Panc1 (cell line): Measurements from ENCODE around the gene ARMC10. TPM values are rescaled to one million over a fixed set of nuclear protein-coding genes. Genes with fewer than 3 reads are reported as not detected.
A peak's percentile ranks its signal among the peaks of the same experiment; 100 is the strongest.

Source experiments
- ATAC-seq: fragments of 200-7000 bp; cut with Tn5 transposase; 2 replicates; pipeline ENCODE4 v1.9.1; 2020; ENCODE audit warnings: mild to moderate bottlenecking, moderate library complexity
- BruUV-seq: library from RNA; stranded (reverse); fragments of 400-500 nt; replicated peaks from 2 replicates; lab custom pipeline; 2021; lab: Mats Ljungman, UMichigan
- CTCF ChIA-PET: fragments of 300-600 bp; sonication (Branson Sonifier 250); formaldehyde crosslinking; loops from one replicate; lab custom pipeline; 2022; ENCODE audit warnings: antibody characterized with exemption; lab: Charles Lee
- POLR2A ChIA-PET: fragments of 300-600 bp; sonication (Branson Sonifier 250); formaldehyde crosslinking; loops from one replicate; lab custom pipeline; 2022; ENCODE audit warnings: antibody characterized with exemption; lab: Charles Lee
- DNase-seq: peaks from one replicate; pipeline ENCODE4 v3.0.0-alpha.2; 2010; ENCODE audit warnings: low read depth, low spot score
- H3K27ac ChIP-seq: 2 replicates; pipeline ENCODE4 v1.5.1; 2011; ENCODE audit warnings: mild to moderate bottlenecking, low read length, inconsistent platforms
- H3K27me3 ChIP-seq: fragments of 200-500 bp; sonication (Bioruptor generic); 2 replicates; pipeline ENCODE4 v1.6.0; 2014; ENCODE audit warnings: low read length, inconsistent platforms; ENCODE audit not compliant: control insufficient read depth, insufficient read depth
- H3K36me3 ChIP-seq: fragments of 200-500 bp; sonication (Bioruptor generic); 2 replicates; pipeline ENCODE4 v1.5.1; 2014; ENCODE audit warnings: inconsistent platforms, mild to moderate bottlenecking, low read length, moderate library complexity; ENCODE audit not compliant: control insufficient read depth, insufficient read depth
- H3K4me1 ChIP-seq: 2 replicates; pipeline ENCODE4 v1.5.1; 2011; ENCODE audit warnings: inconsistent platforms, mild to moderate bottlenecking, low read length, moderate library complexity; ENCODE audit not compliant: control insufficient read depth, insufficient read depth
- H3K4me3 ChIP-seq, 2 experiments: 2 replicates each; pipeline ENCODE4 v1.5.1; 2011 to 2012; ENCODE audit warnings: low read depth in 2 of 2, low read length in 2 of 2, mild to moderate bottlenecking in 2 of 2, inconsistent platforms in 1 of 2, moderate library complexity in 1 of 2
- H3K9me3 ChIP-seq: fragments of 200-500 bp; sonication (Bioruptor generic); 2 replicates; pipeline ENCODE4 v1.5.1; 2014; ENCODE audit warnings: low read depth, mild to moderate bottlenecking, inconsistent platforms, low read length, moderate library complexity; ENCODE audit not compliant: control insufficient read depth, insufficient read depth
- CTCF ChIP-seq: fragments of 450-650 bp; IDR thresholded peaks from 2 replicates; pipeline ENCODE4 v1.5.1; 2017; ENCODE audit warnings: mild to moderate bottlenecking
- POLR2AphosphoS5 ChIP-seq: IDR thresholded peaks from 2 replicates; pipeline ENCODE4 v1.6.1; 2012; ENCODE audit warnings: mild to moderate bottlenecking, low read depth, low read length, moderate library complexity
- REST ChIP-seq, 2 experiments: IDR thresholded peaks; 2 replicates each; pipeline ENCODE4 v1.6.1; 2011 to 2012; ENCODE audit warnings: low read depth in 2 of 2, control low read depth in 1 of 2, low read length in 1 of 2, mild to moderate bottlenecking in 1 of 2, moderate library complexity in 1 of 2; ENCODE audit not compliant: insufficient read depth in 1 of 2
- SIN3A ChIP-seq: IDR thresholded peaks from 2 replicates; pipeline ENCODE4 v1.6.1; 2012; ENCODE audit warnings: low read depth, mild to moderate bottlenecking, low read length, moderate library complexity, borderline replicate concordance; ENCODE audit not compliant: insufficient read depth
- TCF7L2 ChIP-seq: IDR thresholded peaks from 2 replicates; pipeline ENCODE4 v1.6.1; 2011; ENCODE audit warnings: mild to moderate bottlenecking, low read depth, low read length, inconsistent platforms
- in situ Hi-C: cut with HindIII; loops from 2 replicates; pipeline ENCODE4 v1.10.0; 2016; ENCODE audit warnings: low sequenced_read_pairs, low pct_unique_long_range_greater_than_20kb
- intact Hi-C: fragments of 100-400 bp; cut with micrococcal nuclease; formaldehyde crosslinking; loops from one replicate; pipeline ENCODE4 v1.10.0; 2022; ENCODE audit not compliant: unreplicated experiment
- total RNA-seq: library from RNA; stranded (reverse); gene quantifications from one replicate; pipeline ENCODE4 v1.2.1, GENCODE V29; 2021; ENCODE audit not compliant: unreplicated experiment

Gene ARMC10
- total RNA-seq, 1 experiment from 2014 or later: 73.2 TPM

- no peak for DNase-seq
- no peaks in the 10 kb centered on the region for H3K36me3 ChIP-seq
- H3K27ac ChIP-seq: peak overlapping the region; percentile 8; the same call in 1 of the 2 replicates
- in situ Hi-C loops: no loop called here
- no peaks in the 10 kb centered on the region for H3K9me3 ChIP-seq
- TF ChIP-seq POLR2AphosphoS5: no peak
- TF ChIP-seq REST (IDR thresholded peaks at IDR 0.05; ENCODE audit: insufficient read depth in 1 of 2, low read depth in 2 of 2, low read length in 1 of 2): no peak
- TF ChIP-seq SIN3A: no peak
- TF ChIP-seq CTCF: no peak
- no peak for TF ChIP-seq TCF7L2
- H3K4me1 ChIP-seq: peaks cover 11% of the 10 kb centered on the region; the same call in 1 of the 2 replicates
- BruUV-seq: no TSS peak
- POLR2A ChIA-PET: no interaction called here
- H3K27me3 ChIP-seq: no peaks in the 10 kb centered on the region
- H3K4me3 ChIP-seq: no peak overlapping the region
- ATAC-seq: peak; percentile 55; the same call in 1 of the 2 replicates
- CTCF ChIA-PET: no interaction called here
- intact Hi-C loops: no loop called here
These were observed 16.8 kb upstream of the ARMC10 start for GRCh38 chr7:103058122-103058521.

GRCh38 chr7:103059471-103059870 lies 15.5 kb upstream of the ARMC10 start:
- POLR2A ChIA-PET: no interaction called here
- Histone ChIP-seq H3K27ac (peak overlapping the region; percentile 60; the same call in 1 of the 2 replicates), H3K27me3 (no peaks in the 10 kb centered on the region), H3K9me3 (no peaks in the 10 kb centered on the region), H3K4me3 (no peak overlapping the region), H3K36me3 (no peaks in the 10 kb centered on the region), H3K4me1 (peaks cover 11% of the 10 kb centered on the region; the same call in 1 of the 2 replicates)
- in situ Hi-C loops: no loop called here
- no TSS peak for BruUV-seq
- intact Hi-C loops: no loop called here
- DNase-seq: no peak
- CTCF ChIA-PET: interaction anchor here (1.3 kb wide), 1 partner anchor 15 kb away, joined by 3 read pairs; the partner anchor contains the start of genes ARMC10 and FBXL13
- TF ChIP-seq TCF7L2 (no peak), SIN3A (no peak), REST (IDR thresholded peaks at IDR 0.05; ENCODE audit: insufficient read depth in 1 of 2, low read depth in 2 of 2, low read length in 1 of 2) (no peak), POLR2AphosphoS5 (no peak), CTCF (no peak)
- ATAC-seq: no peak
